K562 (cell line): Measurements from ENCODE around the gene DYRK2.

ENCODE experiments used
- CCAR2 ChIP-seq: fragments of 200-400 bp; formaldehyde crosslinking; IDR thresholded peaks from 2 replicates; pipeline ENCODE4 v1.6.1; 2017; ENCODE audit warnings: mild to moderate bottlenecking, low read depth, low read length
- COPS2 ChIP-seq: fragments of 450-650 bp; conservative IDR thresholded peaks from 2 replicates; pipeline ENCODE4 v1.6.1; 2016; ENCODE audit warnings: mild to moderate bottlenecking, moderate library complexity
- CTBP1 ChIP-seq: fragments of 450-650 bp; IDR thresholded peaks from 2 replicates; pipeline ENCODE4 v1.6.1; 2016; ENCODE audit warnings: borderline replicate concordance
- CTCF ChIP-seq, 3 experiments: IDR thresholded peaks in 2 of 3; conservative IDR thresholded peaks in 1 of 3; 2 replicates each; pipeline ENCODE4 v1.5.1; 2011 to 2012; ENCODE audit warnings: low read length in 3 of 3, mild to moderate bottlenecking in 3 of 3, control low read depth in 2 of 3, improper control_type of control experiment in 1 of 3, inconsistent platforms in 1 of 3, low read depth in 1 of 3, mixed read lengths in 1 of 3, moderate library complexity in 1 of 3; ENCODE audit not compliant: insufficient read depth in 2 of 3
- ELK1 ChIP-seq: sonication (generic); formaldehyde crosslinking; IDR thresholded peaks from 2 replicates; pipeline ENCODE4 v1.8.1; 2022; ENCODE audit warnings: missing genetic modification reagents
- EP300 ChIP-seq: IDR thresholded peaks from 2 replicates; pipeline ENCODE4 v1.6.1; 2012; ENCODE audit warnings: low read length, improper control_type of control experiment
- HDAC2 ChIP-seq: fragments of 450-650 bp; IDR thresholded peaks from 2 replicates; pipeline ENCODE4 v1.6.1; 2016; ENCODE audit warnings: mild to moderate bottlenecking
- LARP7 ChIP-seq: fragments of 450-650 bp; IDR thresholded peaks from 2 replicates; pipeline ENCODE4 v1.6.1; 2016
- TEAD4 ChIP-seq, 2 experiments: sonication (generic) in 1 of 2; formaldehyde crosslinking in 1 of 2; IDR thresholded peaks; 2 replicates each; pipeline versions ENCODE4 v1.6.1 to v1.8.0; 2012 to 2022; ENCODE audit warnings: borderline replicate concordance in 1 of 2, inconsistent platforms in 1 of 2, low read length in 1 of 2, mild to moderate bottlenecking in 1 of 2, missing genetic modification reagents in 1 of 2
- USF2 ChIP-seq: sonication (generic); formaldehyde crosslinking; IDR thresholded peaks from 2 replicates; pipeline ENCODE4 v1.5.0; 2020; ENCODE audit warnings: missing genetic modification reagents
- ZNF3 ChIP-seq: fragments of 250-450 bp; sonication (Bioruptor Pico); IDR thresholded peaks from 2 replicates; pipeline ENCODE4 v1.5.0; 2021; ENCODE audit warnings: mild to moderate bottlenecking, moderate library complexity
- ZNF354B ChIP-seq: fragments of 250-450 bp; sonication (Bioruptor Pico); IDR thresholded peaks from 2 replicates; pipeline ENCODE4 v1.4.0; 2020
- ZNF512 ChIP-seq: IDR thresholded peaks from 2 replicates; pipeline ENCODE4 v1.6.1; 2016; ENCODE audit warnings: missing genetic modification characterization, missing compliant biosample characterization
- ZNF57 ChIP-seq: fragments of 450-650 bp; formaldehyde crosslinking; IDR thresholded peaks from 2 replicates; pipeline ENCODE4 v1.4.0; 2020; ENCODE audit warnings: mild to moderate bottlenecking, moderate library complexity

- TF ChIP-seq ZNF57 (CRISPR knock-in tag) (no peak), ZNF354B (CRISPR knock-in tag) (no peak), CTCF (IDR thresholded peaks at IDR 0.05 in 2 of 3, conservative IDR thresholded peaks at IDR 0.05 in 1 of 3; ENCODE audit: insufficient read depth in 2 of 3, low read depth in 1 of 3, low read length in 3 of 3) (no peak), ELK1 (CRISPR knock-in tag) (no peak), LARP7 (no peak), USF2 (CRISPR knock-in tag) (no peak), ZNF3 (CRISPR knock-in tag) (no peak), TEAD4 (IDR thresholded peaks at IDR 0.05; ENCODE audit: low read length) (no peak), TEAD4 (CRISPR knock-in tag; IDR thresholded peaks at IDR 0.05; ENCODE audit: borderline replicate concordance) (no peak), ZNF512 (no peak), CCAR2 (no peak), COPS2 (no peak), HDAC2 (no peak), CTBP1 (no peak), EP300 (no peak)
Observed at GRCh38 chr12:67666605-67667004, 18.1 kb downstream of the DYRK2 start.
